ENCODE data around the gene THRB. TPM values are rescaled to one million over a fixed set of nuclear protein-coding genes. Genes with fewer than 3 reads are reported as not detected.

THRB gene
- total and polyA plus RNA-seq, 8 donors, result 10.1 to 18.6 (median 15.1) TPM

DNA sequence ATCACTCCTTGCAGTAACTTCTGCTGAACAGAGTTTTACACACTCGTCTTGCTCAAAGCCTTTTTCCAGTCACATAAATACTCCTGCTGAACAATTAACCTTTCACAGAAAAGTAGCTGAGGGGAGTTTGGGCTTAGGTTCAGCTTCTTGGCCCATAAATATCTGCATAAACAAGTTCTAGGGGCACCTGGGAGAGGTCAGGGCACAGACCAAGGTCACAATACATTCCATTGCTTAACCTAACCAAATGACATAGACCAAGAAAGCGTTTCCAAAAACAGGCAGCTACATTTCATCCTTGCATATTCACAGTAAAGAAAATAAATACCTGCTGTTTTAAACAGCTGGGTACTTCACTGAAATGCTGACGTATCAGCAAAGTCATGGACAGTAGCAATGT, 101.3 kb downstream of the THRB start:
- ATAC-seq (no peak), DNase-seq (no peak)
- intact Hi-C loops (cut with DNase I), result no loop called here
- no peaks in the 10 kb centered on the region for H3K36me3 ChIP-seq
- H3K27me3 ChIP-seq, result no peaks in the 10 kb centered on the region
- H3K4me3 ChIP-seq, result no peak overlapping the region
- H3K27ac ChIP-seq, result no peak overlapping the region
- peaks cover 0 to 9% of the 10 kb centered on the region in 2 donors for H3K4me1 ChIP-seq
- TF ChIP-seq CTCF (IDR thresholded peaks at IDR 0.05), result no peak
- H3K9me3 ChIP-seq, result no peaks in the 10 kb centered on the region

DNA sequence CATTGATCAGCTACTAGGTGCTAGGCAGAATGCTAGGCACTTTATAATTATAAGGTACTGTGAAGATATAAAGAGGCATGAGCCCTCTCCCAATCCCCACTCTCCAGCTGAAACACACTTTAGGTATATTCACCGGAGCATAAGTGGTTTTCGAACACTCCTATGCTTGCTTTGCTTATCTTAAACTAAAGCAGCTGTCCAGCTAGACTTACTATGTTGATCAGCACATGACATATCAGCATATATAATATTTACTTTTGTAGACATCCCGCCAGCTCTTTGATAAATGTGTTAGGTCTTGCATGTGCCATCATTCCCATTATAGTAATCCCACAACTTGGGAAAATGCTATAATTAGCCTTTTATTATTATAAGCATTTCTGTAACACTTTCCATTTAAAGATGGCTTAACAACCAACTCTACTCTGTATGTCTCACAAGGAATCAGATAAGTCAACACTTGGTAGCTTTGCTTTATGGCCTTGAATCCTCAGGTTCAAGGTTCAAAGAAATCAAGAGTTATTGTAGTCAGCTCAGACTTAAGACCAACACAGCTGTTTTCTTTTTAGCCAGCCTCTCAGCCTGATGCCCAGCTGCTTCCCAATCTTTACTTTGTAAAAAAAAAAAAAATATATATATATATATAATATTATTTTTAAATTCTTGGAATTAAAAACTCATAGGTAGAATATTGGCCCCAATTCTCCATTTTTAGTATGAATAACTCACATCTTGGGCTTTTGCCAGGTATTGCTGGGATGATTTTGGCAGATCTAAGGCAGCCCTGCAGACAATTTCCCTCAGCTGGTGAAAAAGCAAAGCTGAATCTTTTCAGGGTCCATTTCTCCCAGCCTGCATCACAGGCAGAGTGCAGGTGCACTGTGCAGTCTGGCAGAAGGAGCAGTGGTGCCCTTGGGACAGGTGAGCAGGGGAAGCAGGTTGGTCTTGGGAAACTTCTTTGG, 104.2 kb downstream of the THRB start:
- H3K4me3 ChIP-seq, result no peak overlapping the region
- H3K36me3 ChIP-seq, result no peaks in the 10 kb centered on the region
- no peak for TF ChIP-seq CTCF (IDR thresholded peaks at IDR 0.05)
- H3K27ac ChIP-seq, result no peak overlapping the region
- intact Hi-C loops (cut with DNase I), result no loop called here
- ATAC-seq (no peak), DNase-seq (peak in 1 of 4 donors; percentile 34)
- H3K4me1 ChIP-seq, result peaks cover 0 to 9% of the 10 kb centered on the region in 2 donors
- H3K27me3 ChIP-seq, result no peaks in the 10 kb centered on the region
- H3K9me3 ChIP-seq, result no peaks in the 10 kb centered on the region

GRCh38 chr3:24389108-24390090, 105.3 kb downstream of the THRB start:
- Histone ChIP-seq H3K4me3 (no peak overlapping the region), H3K9me3 (no peaks in the 10 kb centered on the region), H3K36me3 (no peaks in the 10 kb centered on the region), H3K4me1 (peaks cover 0 to 9% of the 10 kb centered on the region in 2 donors), H3K27me3 (no peaks in the 10 kb centered on the region), H3K27ac (no peak overlapping the region)
- no peak for TF ChIP-seq CTCF (IDR thresholded peaks at IDR 0.05)
- intact Hi-C loops (cut with DNase I), result no loop called here
- DNase-seq (peak in 1 of 4 donors; percentile 28), ATAC-seq (peak; percentile 87)

- Histone ChIP-seq H3K27ac (no peak overlapping the region), H3K36me3 (no peaks in the 10 kb centered on the region), H3K27me3 (no peaks in the 10 kb centered on the region), H3K4me3 (no peak overlapping the region), H3K4me1 (peaks cover 0 to 9% of the 10 kb centered on the region in 2 donors), H3K9me3 (no peaks in the 10 kb centered on the region)
- DNase-seq, result no peak
- intact Hi-C loops (cut with DNase I), result no loop called here
- no peak for TF ChIP-seq CTCF (IDR thresholded peaks at IDR 0.05)
- ATAC-seq, result no peak
These were observed 106.0 kb downstream of the THRB start for GRCh38 chr3:24388611-24389010.

Measured in left lung (tissue), 10 donors.